Activated naive CD4-positive, alpha-beta T cell treated with anti-CD3 and anti-CD28 coated beads, Interleukin-2, amount 50 U/mL, for 72 hours (primary cell): ENCODE measurements around the gene ENDOD1. TPM values are rescaled to one million over a fixed set of nuclear protein-coding genes. Genes with fewer than 3 reads are reported as not detected.
"Not testable (repeated sequence)": the region's sequence is repeated elsewhere in the genome, so short reads cannot be mapped to it uniquely, and the experiment has no call there.

ENCODE experiments used
- ATAC-seq, 2 donors: fragments of 150-1000 bp; cut with Tn5 transposase; 2 replicates each; pipeline ENCODE4 v1.10.0; 2021; ENCODE audit warnings: mild to moderate bottlenecking in 2 of 2, moderate library complexity in 2 of 2
- DNase-seq, 2 donors: peaks; one replicate each; pipeline ENCODE4 v3.0.0; 2021 to 2022; ENCODE audit warnings: low spot score in 2 of 2
- H3K27ac Mint-ChIP-seq, 2 donors: one replicate each; pipeline ENCODE4 v1.8.0; 2022; ENCODE audit warnings: mild to moderate bottlenecking in 2 of 2, mixed read lengths in 2 of 2
- H3K36me3 Mint-ChIP-seq, 2 donors: one replicate each; pipeline ENCODE4 v1.8.0; 2022; ENCODE audit warnings: mixed read lengths in 2 of 2
- H3K9me3 Mint-ChIP-seq, 2 donors: one replicate each; pipeline ENCODE4 v1.8.0; 2022; ENCODE audit warnings: mixed read lengths in 2 of 2
- total RNA-seq, 2 donors: library from RNA; stranded (reverse); gene quantifications; one replicate each; pipeline ENCODE4 v1.2.3, GENCODE V29; 2022

Gene ENDOD1
- total RNA-seq, 2 donors from 2014 or later, result 6.3 to 11.4 TPM

DNA sequence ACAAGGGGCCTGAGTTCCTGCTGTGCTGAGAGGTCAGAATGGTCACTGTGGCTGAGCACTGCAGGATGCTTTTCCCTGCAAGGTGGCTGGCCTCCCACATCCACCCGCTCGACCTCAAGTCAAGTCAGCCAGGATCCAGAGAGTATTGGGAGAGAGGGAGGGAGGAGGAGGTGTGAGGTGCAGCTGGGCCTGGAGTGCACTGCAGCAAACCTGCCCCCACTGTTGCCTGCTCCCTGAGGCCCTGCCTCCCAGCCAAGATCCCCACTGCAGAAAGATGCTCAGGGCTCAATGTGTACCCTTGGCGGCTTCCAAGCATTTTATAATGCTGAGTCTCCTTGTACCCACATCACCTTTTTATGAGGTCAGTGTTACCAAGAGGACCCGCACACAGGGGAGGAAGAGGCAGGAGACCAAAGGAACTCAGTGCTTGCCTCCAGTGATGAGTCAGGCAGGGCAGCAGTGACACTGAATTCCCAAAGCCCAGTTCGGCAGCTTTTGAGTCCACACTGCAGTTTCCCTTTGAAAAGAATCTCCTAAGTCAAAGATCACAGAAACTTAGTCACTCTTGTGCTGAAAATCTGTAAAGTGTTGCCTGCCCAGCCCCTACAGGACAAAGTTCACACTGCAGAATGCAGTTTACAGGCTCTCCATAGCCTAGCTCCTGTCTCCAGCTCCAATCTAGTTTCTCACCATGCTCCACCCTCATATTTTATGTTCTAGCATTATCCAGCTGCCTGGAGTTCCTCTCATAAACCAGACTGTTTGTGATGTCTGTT, 3.1 kb downstream of the ENDOD1 start:
- H3K9me3 Mint-ChIP-seq, result peaks cover 0 to 3% of the 10 kb centered on the region in 2 donors
- DNase-seq, result peak in 1 of 2 donors; percentile 43
- H3K36me3 Mint-ChIP-seq, result peaks cover 5% of the 10 kb centered on the region in 2 donors
- peak overlapping the region in 1 of 2 donors; percentile 26 for H3K27ac Mint-ChIP-seq
- peak; percentile 32 to 34 for ATAC-seq

DNA sequence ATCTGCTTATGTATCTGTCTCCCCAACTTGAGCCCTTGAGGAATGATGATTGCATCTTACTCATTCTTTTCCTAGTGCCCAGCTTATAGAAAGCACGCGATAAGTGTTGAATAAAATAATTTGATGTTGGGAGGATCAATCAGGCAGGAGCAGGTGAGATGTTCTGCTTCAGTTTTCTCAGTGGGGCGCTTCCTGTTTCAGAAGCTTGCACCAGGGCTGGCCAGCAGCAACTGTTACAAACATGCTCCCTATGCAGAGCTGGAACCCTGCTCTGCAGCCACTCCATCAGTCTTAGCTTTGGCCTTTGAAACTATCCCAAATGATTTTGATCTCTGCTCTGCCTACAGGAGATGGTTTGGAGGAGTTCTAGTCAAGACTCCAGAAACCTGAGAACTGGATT, 3.9 kb downstream of the ENDOD1 start:
- peaks cover 5 to 10% of the 10 kb centered on the region in 2 donors for H3K36me3 Mint-ChIP-seq

DNA sequence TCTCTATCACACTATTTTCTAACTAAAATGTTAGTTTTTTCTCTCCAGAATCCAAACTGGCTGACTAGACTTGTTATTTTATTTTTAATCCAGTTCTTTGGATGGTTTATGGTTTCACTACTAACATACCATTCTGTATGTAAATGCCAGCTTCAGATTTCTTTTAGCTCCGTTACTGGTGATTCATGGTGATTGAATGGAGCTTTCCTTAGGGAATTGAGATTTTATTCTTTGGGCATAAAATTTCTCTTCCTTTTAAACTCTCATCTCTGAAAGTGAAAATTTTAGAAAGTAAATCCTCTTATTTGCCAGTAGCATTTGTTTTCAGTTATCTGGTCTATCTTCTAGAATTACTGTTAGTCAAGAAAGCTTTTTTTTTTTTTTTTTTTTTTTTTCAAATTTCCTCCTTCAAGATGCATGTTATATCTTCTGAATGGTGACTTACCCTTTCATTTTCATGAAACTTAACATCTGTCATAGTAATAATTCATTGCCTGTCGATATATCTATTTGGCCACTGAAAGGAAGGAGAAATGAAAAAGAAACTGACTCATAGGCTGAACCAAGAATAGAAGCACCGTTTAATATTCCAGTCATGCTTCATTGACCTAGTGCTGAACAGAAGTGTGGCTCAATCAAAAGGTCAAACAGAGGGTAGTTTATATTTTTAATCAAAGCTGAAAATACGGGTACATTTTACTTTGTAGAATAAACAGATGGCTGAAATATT, 6.4 kb downstream of the ENDOD1 start:
- peaks cover 0 to 16% of the 10 kb centered on the region in 2 donors for H3K36me3 Mint-ChIP-seq

More for the DNA sequence above, 3.9 kb downstream of the ENDOD1 start:
- Mint-ChIP-seq H3K9me3 (peaks cover 0 to 3% of the 10 kb centered on the region in 2 donors), H3K27ac (peak overlapping the region in 1 of 2 donors; percentile 26)
- ATAC-seq (no peak), DNase-seq (no peak)

DNA sequence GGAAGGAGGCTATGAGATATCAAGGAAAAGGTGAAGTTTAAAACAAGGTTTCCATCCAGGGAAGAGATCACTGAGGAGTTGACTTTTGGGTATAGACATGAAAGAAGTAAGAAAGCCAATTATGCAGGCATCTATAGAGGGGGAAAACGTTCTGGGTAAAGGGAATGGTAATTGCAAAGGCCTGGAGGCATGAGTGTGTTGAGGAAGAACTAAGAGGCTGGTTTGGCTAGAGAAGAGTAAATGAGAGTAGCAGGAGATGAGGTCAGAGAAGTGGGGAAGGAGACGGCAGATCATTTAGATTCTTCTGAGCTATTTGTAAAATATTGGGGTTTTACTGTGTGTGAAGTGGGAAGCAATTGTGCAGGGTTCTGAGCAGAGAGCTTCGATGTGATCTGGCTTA, 7.6 kb downstream of the ENDOD1 start:
- DNase-seq, result no peak
- H3K36me3 Mint-ChIP-seq, result peaks cover 0 to 16% of the 10 kb centered on the region in 2 donors
- H3K27ac Mint-ChIP-seq, result no peak overlapping the region
- no peaks in the 10 kb centered on the region for H3K9me3 Mint-ChIP-seq
- ATAC-seq, result no peak

More for the DNA sequence above, 6.4 kb downstream of the ENDOD1 start:
- Mint-ChIP-seq H3K27ac (peak overlapping the region in 1 of 2 donors; percentile 81), H3K9me3 (no peaks in the 10 kb centered on the region)
- no peak for DNase-seq
- peak; percentile 72 to 84 for ATAC-seq

DNA sequence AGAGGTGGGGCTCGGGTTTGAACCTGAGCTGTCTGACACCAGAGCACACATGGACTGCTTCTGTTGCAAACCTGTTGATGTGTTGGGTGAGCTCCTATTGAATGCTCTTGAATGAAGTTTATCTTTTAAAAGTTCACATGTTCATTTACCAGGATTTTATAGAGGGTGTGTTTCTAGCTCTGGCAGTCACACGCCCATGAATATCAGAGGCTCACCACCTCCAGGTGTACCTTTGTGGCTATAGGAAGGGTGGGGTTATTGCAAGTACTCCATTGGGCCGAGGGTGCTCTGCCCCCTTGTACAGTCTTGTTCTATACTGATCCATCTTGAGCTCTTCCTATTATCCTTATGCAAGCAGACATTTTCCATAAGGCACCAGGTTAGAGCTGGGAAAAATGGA, 9.2 kb downstream of the ENDOD1 start:
- ATAC-seq, result no peak
- DNase-seq, result no peak
- H3K9me3 Mint-ChIP-seq, result no peaks in the 10 kb centered on the region
- no peak overlapping the region for H3K27ac Mint-ChIP-seq
- peaks cover 0 to 23% of the 10 kb centered on the region in 2 donors for H3K36me3 Mint-ChIP-seq

DNA sequence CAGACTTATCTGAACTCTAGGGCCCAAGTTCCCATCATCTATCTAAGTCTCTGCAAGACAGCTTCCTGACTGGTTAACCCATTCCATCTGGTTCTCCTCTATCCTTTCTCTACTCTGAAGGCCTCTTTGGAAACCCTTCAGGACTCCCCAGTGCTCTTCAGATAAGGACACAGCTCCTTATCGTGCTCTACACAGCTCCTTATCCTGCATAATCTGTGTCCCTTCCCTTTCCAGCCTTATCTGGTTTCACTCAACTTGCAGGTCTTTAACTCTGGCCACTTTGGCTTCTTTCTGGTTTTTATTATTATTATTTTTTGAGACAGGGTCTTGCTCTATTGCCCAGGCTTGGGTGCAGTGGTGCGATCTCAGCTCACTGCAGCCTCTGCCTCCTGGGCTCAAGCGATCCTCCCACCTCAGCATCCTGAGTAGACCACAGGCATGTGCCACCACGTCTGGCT, 10.6 kb downstream of the ENDOD1 start:
- H3K36me3 Mint-ChIP-seq, result peaks cover 0 to 23% of the 10 kb centered on the region in 2 donors
- DNase-seq (no peak), ATAC-seq (no peak)
- no peak overlapping the region for H3K27ac Mint-ChIP-seq
- no peaks in the 10 kb centered on the region for H3K9me3 Mint-ChIP-seq

DNA sequence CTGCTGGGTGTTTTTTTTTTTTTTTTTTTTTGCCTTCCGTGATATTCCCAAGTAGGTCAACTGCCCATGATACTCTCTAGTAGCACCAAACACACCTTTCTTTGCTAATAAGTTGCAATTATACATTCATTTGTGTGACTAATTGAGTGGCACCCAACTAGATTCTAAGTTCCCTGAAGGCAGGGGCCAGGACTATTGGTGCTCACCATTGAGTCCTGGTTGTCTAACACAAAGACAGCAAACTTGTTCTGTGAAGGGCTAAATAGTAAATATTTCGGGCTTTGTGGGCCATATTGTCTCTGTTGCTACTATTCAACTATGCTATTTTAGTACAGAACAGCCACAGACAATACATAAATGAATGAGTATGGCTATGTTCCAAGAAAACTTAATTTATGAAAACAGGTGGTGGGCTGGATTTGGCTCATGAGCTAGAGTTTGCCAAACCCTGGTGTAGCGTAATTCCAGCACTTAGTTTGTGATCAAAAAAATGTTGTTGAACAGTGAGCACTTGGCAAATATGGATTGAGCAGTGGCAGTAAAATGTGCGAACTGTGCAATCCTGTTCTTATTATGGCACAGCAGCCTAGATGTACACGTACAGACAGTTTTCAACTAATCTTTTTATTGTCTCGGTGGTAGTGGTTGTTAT, 11.3 kb downstream of the ENDOD1 start:
- Mint-ChIP-seq H3K36me3 (peaks cover 0 to 23% of the 10 kb centered on the region in 2 donors), H3K27ac (no peak overlapping the region), H3K9me3 (no peaks in the 10 kb centered on the region)
- ATAC-seq, result no peak
- DNase-seq, result no peak

DNA sequence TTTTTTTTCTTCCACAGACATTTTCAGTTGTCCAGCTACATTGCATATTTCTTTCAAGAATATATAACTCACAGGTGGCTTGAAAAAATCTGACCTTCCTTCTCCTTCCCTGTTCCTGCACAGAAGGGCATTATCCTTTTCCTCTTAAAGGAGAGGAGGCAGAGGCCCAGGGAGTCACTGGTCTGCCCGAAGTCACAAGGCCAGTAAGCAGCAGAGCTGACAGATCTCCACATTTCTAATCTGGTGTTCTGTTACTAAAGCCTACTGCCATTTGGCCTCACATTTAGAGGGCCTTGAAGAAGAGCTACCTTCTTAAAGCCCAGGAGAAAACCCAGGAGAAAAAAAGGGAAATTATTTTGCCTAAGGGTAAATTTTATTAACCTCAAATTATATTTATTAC, 12.3 kb downstream of the ENDOD1 start:
- DNase-seq, result no peak
- H3K27ac Mint-ChIP-seq, result no peak overlapping the region
- ATAC-seq, result no peak
- H3K36me3 Mint-ChIP-seq, result peaks cover 0 to 23% of the 10 kb centered on the region in 2 donors
- H3K9me3 Mint-ChIP-seq, result no peaks in the 10 kb centered on the region

DNA sequence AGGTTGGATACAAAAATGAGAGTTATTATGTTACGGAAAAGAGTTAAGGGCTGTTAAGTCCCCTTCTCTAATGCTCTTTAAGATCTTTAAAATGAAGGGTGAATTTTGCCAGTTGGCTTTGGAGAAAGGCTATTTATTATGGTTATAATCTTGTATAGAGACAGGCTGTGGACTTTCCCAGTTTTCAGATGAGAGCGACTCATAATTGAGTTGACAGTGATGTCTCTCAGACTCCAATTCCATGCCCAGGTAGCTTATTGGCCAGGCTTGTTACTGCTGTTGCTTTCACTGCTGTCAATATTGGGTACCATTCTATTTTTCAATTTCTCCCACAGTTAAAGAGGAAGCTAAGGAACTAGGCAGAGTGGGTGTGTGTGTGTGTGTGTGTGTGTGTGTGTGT, 13.1 kb downstream of the ENDOD1 start:
- peak overlapping the region in 1 of 2 donors; percentile 73 for H3K27ac Mint-ChIP-seq
- H3K9me3 Mint-ChIP-seq, result no peaks in the 10 kb centered on the region
- peaks cover 0 to 18% of the 10 kb centered on the region in 2 donors for H3K36me3 Mint-ChIP-seq
- ATAC-seq (no peak), DNase-seq (no peak)

DNA sequence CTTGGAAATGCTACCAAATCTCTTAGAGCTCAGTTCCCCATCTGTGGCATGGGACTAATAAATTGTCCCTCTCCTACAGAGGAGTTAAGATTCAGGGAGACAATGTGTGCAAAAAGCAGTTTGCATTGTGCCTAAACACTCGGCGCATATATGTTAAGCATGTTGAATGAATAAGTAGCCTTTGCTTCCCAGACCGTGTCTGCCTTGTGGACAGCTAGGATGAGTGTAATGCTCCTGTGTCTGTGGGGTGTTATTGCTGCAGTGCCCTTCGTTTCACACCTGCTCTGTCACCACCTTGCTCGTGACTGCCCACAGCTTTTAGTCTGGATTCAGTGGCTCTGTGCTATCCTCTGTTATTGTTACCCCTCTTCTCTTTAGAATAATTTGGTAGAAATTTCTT, 14.1 kb downstream of the ENDOD1 start:
- DNase-seq, result no peak
- no peak overlapping the region for H3K27ac Mint-ChIP-seq
- peaks cover 0 to 12% of the 10 kb centered on the region in 2 donors for H3K36me3 Mint-ChIP-seq
- H3K9me3 Mint-ChIP-seq, result no peaks in the 10 kb centered on the region
- ATAC-seq, result no peak

DNA sequence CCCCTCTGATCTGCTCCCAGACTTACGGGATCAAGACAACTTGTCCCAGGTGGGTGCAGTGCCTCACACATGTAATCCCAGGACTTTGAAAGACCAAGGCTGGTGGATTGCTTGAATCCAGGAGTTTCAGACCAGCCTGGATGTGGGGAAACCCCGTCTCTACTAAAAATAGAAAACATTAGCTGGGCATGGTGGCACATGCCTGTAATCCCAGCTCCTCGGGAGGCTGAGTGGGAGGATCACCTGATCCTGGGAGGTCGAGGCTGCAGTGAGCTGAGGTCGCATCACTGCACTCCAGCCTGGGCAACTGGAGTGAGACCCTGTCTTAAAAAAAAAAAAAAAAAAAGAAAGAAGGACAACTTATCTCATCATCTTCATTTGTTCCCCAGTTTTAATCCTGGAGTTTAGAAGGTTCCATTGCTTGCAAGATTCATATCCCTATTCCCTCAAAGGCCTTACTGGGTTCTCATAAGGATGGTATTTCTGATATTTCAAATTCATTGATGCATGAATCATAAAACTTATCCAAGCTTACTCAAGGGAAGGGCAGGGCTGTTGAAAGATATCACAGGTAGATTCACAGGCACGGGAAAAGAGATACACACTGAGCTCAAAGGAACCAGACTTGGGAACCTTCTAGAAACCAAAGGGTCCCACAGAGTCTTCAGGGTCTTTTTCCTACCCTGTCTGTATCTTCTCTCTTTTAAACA, 14.6 kb downstream of the ENDOD1 start:
- DNase-seq (no peak), ATAC-seq (no peak)
- Mint-ChIP-seq H3K27ac (peak overlapping the region in 1 of 2 donors; percentile 22), H3K36me3 (peaks cover 0 to 12% of the 10 kb centered on the region in 2 donors), H3K9me3 (no peaks in the 10 kb centered on the region)

DNA sequence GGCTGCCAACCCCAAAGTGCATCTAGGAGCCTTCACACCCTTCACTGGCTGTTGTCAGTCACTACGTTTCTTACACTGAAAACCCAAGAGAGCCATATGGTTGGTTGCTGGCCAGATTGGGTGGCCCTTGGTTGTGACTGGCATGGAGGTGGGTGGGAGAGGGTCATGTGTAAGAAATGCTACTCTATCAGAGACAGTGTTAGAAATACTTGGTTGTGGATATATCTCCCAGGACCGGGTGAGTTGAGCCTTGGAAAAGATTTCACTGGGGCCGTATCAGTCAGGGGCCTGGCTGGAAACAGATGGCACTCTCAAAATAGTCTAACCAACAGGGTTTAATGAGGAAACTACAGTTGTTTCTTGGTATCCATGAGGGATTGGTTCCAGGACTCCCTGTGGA, 15.2 kb downstream of the ENDOD1 start:
- H3K27ac Mint-ChIP-seq, result no peak overlapping the region
- ATAC-seq, result no peak

DNA sequence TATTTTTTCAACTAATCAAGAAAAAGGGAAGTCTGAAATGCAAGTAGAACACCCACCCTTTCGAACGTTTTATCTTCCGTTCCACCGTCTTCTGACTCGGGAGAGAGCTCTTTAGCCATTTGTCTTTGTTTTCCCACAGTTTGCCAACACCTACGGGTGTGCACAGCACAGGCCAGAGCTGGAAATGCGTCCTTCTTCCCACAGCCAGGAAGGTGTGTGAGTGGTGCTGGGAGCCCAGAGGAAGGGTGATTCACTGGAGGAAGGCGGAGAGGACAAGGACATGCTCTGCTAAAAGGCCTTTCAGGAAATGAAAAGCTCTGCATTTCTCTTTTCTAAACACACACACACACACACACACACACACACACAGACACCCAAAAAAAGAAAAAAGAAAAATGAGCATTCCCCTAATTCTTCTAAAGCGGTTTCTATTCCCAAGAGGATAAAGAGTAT, 18.5 kb downstream of the ENDOD1 start:
- ATAC-seq (no peak), DNase-seq (no peak)
- Mint-ChIP-seq H3K9me3 (no peaks in the 10 kb centered on the region), H3K36me3 (peaks cover 7% of the 10 kb centered on the region in 2 donors), H3K27ac (no peak overlapping the region)

More for the DNA sequence above, 15.2 kb downstream of the ENDOD1 start:
- Mint-ChIP-seq H3K9me3 (no peaks in the 10 kb centered on the region), H3K36me3 (peaks cover 3 to 17% of the 10 kb centered on the region in 2 donors)
- no peak for DNase-seq

DNA sequence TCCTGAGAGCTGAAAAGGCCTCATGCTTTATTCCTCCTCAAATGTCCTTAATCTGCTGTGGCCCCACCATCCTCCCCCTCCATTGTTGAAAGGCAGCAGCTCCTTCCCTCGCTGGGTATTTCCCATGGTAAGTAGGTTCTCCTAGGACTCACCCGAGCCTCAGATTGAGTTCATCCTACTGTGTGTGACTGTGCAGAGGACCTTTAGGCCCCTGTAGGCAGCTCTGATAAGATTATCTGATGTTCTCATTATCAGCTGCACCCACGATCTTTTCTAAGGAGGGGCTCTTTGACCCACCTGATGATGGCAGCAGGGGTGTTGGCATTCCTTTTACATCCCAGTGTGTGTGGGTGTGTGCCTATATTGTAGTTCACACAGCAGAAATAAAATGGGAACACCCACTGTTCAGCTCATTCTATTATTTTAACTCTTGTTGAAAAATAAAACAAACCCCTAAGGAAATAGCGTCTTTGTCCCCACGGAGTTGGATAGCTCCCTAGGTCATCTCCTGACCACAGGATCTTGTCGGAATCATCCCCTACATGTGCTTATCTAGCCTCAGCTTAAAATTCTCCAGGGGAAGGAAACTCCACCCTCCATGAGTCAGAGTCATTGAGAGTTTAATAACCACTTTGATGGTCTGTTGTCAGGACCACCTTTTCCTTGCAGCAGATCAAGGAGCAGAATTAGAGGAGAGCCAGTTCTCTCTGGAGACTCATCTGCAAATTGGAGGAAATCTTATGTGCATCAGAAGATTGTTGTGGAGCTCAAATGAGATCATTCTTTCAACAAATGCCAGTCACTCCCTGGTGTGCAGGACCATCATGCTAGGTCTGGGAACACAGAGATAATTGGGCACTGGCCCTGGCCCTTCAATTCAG, 19.3 kb downstream of the ENDOD1 start:
- peaks cover 7% of the 10 kb centered on the region in 2 donors for H3K36me3 Mint-ChIP-seq
- H3K9me3 Mint-ChIP-seq, result no peaks in the 10 kb centered on the region
- DNase-seq (no peak), ATAC-seq (no peak)
- no peak overlapping the region for H3K27ac Mint-ChIP-seq

DNA sequence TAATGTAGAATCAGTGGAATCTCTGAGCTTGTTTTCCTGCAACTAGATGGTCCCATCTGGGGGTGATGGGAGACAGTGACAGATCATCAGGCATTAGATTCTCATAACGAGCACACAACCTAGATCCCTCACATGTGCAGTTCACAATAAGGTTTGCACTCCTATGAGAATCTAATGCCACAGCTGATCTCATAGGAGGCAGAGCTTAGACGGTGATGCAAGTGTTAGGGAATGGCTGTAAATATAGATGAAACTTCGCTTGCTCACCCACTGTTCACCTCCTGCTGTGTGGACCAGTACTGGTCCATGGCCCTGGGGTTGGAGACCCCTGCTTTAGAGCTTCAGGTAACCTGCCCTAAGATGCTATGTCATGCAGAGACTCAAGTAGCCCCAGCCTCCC, 21.8 kb downstream of the ENDOD1 start:
- H3K36me3 Mint-ChIP-seq, ATAC-seq, DNase-seq, H3K27ac Mint-ChIP-seq, H3K9me3 Mint-ChIP-seq: not testable (repeated sequence)
